ENCODE measurements around the gene AGO3. TPM values are rescaled to one million over a fixed set of nuclear protein-coding genes. Genes with fewer than 3 reads are reported as not detected.

Gene AGO3
- total RNA-seq, 4 donors from 2014 or later = 19.9 to 23.3 (median 21.0) TPM

DNA sequence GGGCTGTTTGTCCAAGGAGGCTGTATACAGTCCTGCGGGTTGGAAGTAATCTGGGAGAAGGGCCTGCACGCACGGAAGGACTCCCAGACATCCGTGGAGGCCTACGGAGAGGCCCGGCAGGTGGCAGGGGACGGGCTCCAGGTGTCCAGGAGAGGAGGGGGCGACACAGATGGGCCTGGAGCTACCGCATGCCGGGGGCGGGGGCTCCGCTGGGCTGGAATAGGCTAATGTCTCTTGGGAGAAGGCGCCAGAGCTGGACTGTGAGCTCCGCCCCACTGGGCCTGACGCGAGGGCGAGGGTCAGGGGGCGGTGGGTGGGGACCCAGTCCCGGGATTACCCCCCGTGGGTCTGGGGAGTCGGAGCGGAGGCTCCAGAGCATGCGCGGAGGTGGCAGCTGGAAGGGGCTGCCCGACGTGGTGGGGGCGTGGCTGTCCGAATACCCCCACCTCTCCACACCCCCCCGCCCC, 47.2 kb upstream of the AGO3 start:
- intact Hi-C loops (cut with DNase I) = no loop called here
- peak overlapping the region; percentile 82 to 86 (median 84) for H3K27ac ChIP-seq (replicated peaks in 1 of 4)
- peaks cover 29 to 46% (median 42%) of the 10 kb centered on the region in 4 donors for H3K4me1 ChIP-seq
- peaks cover 0 to 6% (median 1%) of the 10 kb centered on the region in 4 donors for H3K36me3 ChIP-seq
- no peaks in the 10 kb centered on the region for H3K9me3 ChIP-seq
- no peak for DNase-seq (ENCODE audit: extremely low spot score)
- H3K4me3 ChIP-seq = peak overlapping the region; percentile 87 to 99 (median 95)
- 0% methylated on average over 4 of the region's 29 CpGs for WGBS
- TF ChIP-seq EP300 (IDR thresholded peaks at IDR 0.05) (no peak), POLR2A (IDR thresholded peaks at IDR 0.05; ENCODE audit: low read depth) (no peak), POLR2AphosphoS5 (IDR thresholded peaks at IDR 0.05) (no peak)
- TF ChIP-seq, protein P1, sequence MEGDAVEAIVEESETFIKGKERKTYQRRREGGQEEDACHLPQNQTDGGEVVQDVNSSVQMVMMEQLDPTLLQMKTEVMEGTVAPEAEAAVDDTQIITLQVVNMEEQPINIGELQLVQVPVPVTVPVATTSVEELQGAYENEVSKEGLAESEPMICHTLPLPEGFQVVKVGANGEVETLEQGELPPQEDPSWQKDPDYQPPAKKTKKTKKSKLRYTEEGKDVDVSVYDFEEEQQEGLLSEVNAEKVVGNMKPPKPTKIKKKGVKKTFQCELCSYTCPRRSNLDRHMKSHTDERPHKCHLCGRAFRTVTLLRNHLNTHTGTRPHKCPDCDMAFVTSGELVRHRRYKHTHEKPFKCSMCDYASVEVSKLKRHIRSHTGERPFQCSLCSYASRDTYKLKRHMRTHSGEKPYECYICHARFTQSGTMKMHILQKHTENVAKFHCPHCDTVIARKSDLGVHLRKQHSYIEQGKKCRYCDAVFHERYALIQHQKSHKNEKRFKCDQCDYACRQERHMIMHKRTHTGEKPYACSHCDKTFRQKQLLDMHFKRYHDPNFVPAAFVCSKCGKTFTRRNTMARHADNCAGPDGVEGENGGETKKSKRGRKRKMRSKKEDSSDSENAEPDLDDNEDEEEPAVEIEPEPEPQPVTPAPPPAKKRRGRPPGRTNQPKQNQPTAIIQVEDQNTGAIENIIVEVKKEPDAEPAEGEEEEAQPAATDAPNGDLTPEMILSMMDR (IDR thresholded peaks at IDR 0.05) = no peak
- no peaks in the 10 kb centered on the region for H3K27me3 ChIP-seq

DNA sequence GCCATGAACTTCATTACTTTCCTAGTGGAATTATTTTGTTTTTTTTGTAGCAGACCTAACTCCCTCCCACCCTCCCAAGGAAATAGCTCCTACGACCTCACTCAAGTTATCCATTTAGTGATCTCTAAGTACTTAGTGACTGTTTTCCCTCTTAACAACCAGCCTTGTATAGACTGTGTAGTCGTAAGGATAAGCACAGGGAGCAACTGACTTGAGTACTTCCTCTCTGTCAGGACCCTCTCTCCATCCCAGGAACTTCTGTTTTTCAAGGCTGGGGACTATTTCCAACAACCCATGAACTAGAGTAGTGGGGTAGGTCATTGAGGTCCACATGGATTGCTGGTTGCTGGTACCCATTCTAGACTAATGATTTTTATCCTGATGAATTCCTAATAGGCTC, 46.0 kb upstream of the AGO3 start:
- 78% methylated on average over 2 of the region's 2 CpGs for WGBS
- no peaks in the 10 kb centered on the region for H3K27me3 ChIP-seq
- intact Hi-C loops (cut with DNase I) = no loop called here
- no peak overlapping the region for H3K4me3 ChIP-seq
- H3K4me1 ChIP-seq = peaks cover 29 to 46% (median 42%) of the 10 kb centered on the region in 4 donors
- TF ChIP-seq EP300 (IDR thresholded peaks at IDR 0.05) (no peak), POLR2AphosphoS5 (IDR thresholded peaks at IDR 0.05) (no peak), POLR2A (IDR thresholded peaks at IDR 0.05; ENCODE audit: low read depth) (no peak)
- TF ChIP-seq, protein P1 (IDR thresholded peaks at IDR 0.05) = no peak
- H3K27ac ChIP-seq (replicated peaks in 1 of 4) = peak overlapping the region in 1 of 4 donors; percentile 3
- H3K36me3 ChIP-seq = peaks cover 5 to 19% (median 13%) of the 10 kb centered on the region in 4 donors
- no peak for DNase-seq (ENCODE audit: extremely low spot score)
- no peaks in the 10 kb centered on the region for H3K9me3 ChIP-seq

DNA sequence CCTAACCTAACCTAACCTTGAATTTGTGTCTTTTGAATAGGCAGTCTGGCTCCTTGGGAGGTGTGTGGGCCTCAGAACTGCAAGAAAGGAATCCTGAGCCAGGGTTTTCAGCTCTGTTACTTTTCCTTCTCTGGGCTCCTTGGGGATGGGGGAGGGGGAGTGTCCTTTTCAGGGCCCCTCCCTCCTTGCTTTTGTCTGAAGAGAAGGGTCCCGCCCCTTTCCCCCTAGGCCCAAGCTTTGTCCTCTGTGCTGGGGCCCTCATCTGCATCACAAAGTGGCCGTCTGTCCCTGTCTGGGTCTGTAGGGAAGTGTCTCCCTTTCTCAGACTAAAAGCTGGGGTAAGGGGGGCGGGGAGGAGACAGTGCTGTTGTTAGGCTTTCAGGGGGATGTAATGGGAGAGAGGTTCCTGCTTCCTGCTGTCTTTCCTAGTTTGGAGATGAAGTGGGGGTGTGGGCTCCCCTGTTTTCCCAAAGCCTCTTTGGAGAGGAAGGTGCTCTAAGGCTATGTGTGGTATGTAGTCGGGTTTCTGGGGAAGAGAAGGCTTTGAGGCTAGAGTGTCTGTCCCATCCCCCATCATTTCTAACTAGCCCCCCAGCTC, 44.8 kb upstream of the AGO3 start:
- H3K27me3 ChIP-seq = no peaks in the 10 kb centered on the region
- H3K27ac ChIP-seq (replicated peaks in 1 of 4) = peak overlapping the region in 2 of 4 donors; percentile 19 to 25
- H3K36me3 ChIP-seq = peaks cover 11 to 30% (median 20%) of the 10 kb centered on the region in 4 donors
- intact Hi-C loops (cut with DNase I) = no loop called here
- H3K4me3 ChIP-seq = no peak overlapping the region
- WGBS = 50% methylated on average over 4 of the region's 4 CpGs
- H3K9me3 ChIP-seq = no peaks in the 10 kb centered on the region
- no peak for DNase-seq (ENCODE audit: extremely low spot score)
- H3K4me1 ChIP-seq = peaks cover 29 to 46% (median 42%) of the 10 kb centered on the region in 4 donors
- TF ChIP-seq, protein P1 (IDR thresholded peaks at IDR 0.05) = no peak
- TF ChIP-seq EP300 (IDR thresholded peaks at IDR 0.05) (no peak), POLR2A (IDR thresholded peaks at IDR 0.05; ENCODE audit: low read depth) (no peak), POLR2AphosphoS5 (IDR thresholded peaks at IDR 0.05) (no peak)

DNA sequence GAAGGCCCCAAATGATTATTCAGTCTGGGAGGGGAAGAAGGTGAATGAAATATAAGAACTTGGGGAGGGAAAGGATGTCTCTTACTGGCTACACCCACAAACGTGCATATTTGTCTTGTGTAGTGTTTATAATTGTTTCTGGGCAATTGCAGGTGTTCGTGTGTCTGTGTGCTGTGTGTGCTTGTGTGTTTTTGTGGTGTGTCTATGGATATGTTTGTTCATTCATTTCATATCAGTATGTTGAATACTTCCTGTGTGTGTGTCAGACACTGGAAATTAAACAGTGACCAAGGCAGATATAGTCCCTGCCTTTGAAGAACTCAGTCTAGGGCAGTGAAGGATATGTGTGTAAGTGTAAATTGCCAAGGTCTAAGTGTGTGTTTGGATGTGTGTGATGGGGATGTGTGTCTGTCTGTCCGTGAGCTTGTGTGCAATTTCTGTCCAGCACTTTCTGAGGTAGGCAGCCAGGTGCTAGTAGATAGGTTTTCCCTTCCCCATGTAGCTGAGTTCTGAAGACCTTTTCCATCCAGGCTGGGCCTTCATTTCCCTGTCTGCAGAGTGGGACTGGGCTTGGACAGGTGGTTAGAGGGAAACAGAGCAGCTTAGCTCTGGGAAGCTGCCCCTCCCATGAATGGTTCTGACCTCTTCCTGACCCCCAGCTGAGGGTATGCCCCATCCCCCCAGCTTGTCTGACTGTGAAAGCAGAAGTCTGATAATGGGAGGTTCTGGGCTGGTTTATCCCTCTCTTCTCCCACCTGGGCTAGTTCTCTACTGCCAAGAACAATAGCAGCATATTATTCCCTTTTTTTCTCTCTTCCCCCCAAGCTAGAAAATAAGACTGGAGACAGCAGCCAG, 44.1 kb upstream of the AGO3 start:
- Histone ChIP-seq H3K4me3 (no peak overlapping the region), H3K9me3 (no peaks in the 10 kb centered on the region), H3K27ac (replicated peaks in 1 of 4) (peak overlapping the region in 3 of 4 donors; percentile 15 to 25 (median 19)), H3K27me3 (no peaks in the 10 kb centered on the region), H3K36me3 (peaks cover 13 to 38% (median 23%) of the 10 kb centered on the region in 4 donors), H3K4me1 (peaks cover 29 to 46% (median 42%) of the 10 kb centered on the region in 4 donors)
- no peak for TF ChIP-seq EP300 (IDR thresholded peaks at IDR 0.05)
- no peak for TF ChIP-seq POLR2AphosphoS5 (IDR thresholded peaks at IDR 0.05)
- TF ChIP-seq POLR2A (IDR thresholded peaks at IDR 0.05; ENCODE audit: low read depth) = no peak
- TF ChIP-seq, protein P1 (IDR thresholded peaks at IDR 0.05) = no peak
- intact Hi-C loops (cut with DNase I) = no loop called here
- no peak for DNase-seq (ENCODE audit: extremely low spot score)
- 42% methylated on average over 3 of the region's 3 CpGs for WGBS
